GM12872 (cell line): ENCODE data around the gene FAM3C.

ENCODE experiments used
- CTCF ChIP-seq: IDR thresholded peaks from 3 replicates; pipeline ENCODE4 v1.5.1; 2011; ENCODE audit warnings: low read depth, mild to moderate bottlenecking, low read length, moderate library complexity; ENCODE audit not compliant: insufficient read depth

The FAM3C gene

GRCh38 chr7:121313220-121313792 lies 82.8 kb downstream of the FAM3C start:
- TF ChIP-seq CTCF, result no peak

GRCh38 chr7:121307021-121307574 lies 89.0 kb downstream of the FAM3C start:
- no peak for TF ChIP-seq CTCF

- no peak for TF ChIP-seq CTCF
These were observed 89.5 kb downstream of the FAM3C start for GRCh38 chr7:121306565-121306964.

- no peak for TF ChIP-seq CTCF
These were observed 91.0 kb downstream of the FAM3C start for GRCh38 chr7:121305109-121305508.

GRCh38 chr7:121304102-121304658 lies 91.9 kb downstream of the FAM3C start:
- no peak for TF ChIP-seq CTCF

GRCh38 chr7:121303422-121304101 lies 92.5 kb downstream of the FAM3C start:
- no peak for TF ChIP-seq CTCF

- no peak for TF ChIP-seq CTCF
These were observed 93.8 kb downstream of the FAM3C start for GRCh38 chr7:121302214-121302745.
